Smooth muscle cell of the pulmonary artery (primary cell): ENCODE data around the gene NFIX. TPM values are rescaled to one million over a fixed set of nuclear protein-coding genes. Genes with fewer than 3 reads are reported as not detected.

Experiments
- total RNA-seq: library from RNA; depleted of rRNA; stranded (reverse); fragments of >200 nt; gene quantifications from 2 replicates; pipeline ENCODE4 v1.2.3, GENCODE V29; 2014

The NFIX gene
- 125 and 151 TPM in 2 replicates for total RNA-seq

DNA sequence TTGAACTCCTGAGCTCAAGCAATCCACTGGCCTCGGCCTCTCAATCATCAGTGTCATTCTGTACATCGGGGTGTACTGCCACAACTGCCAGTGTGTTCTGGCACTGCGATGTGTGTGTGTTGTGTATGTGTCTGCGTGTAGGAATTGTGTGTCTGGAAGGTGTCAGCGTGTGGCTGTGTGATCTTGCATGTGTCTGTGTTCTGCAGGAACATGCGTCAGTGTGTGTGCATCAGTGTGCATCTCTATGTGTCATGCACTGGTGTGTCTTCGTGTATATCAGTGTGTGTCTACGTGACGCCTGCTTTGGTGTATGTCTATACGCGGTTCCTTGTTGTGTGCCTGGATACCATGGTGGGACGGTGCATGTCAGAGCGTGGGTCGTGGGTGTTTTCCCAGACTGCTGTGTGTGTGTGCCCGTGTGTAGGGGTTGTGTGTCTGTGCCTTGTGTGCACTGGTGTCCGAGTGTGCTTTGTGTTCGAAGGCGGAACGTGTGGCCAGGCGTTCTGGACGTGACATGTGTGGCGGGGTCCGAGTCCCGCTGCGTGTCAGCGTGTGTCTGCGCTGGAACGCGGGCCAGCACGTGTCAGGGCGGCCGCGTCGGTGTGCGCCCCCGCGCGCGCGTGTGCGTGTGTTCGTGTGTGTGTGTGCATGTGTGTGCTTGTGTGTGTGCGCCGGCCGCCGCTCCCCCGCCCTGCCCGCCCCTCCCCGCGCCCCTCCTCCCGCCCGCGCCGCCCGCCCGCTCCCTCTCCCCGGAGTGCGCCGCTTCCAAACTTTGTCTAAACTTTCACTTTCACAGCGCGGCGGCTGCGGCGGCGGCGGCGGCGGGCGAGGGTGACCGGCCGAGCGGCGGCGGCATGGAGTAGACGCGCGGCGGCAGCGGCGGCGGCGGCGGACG, at the start of gene NFIX:
Gene NFIX, plus strand, starts transcription at position 775 of the 895 bp plus-strand sequence. CDS start 363 bp downstream, outside the sequence.

DNA sequence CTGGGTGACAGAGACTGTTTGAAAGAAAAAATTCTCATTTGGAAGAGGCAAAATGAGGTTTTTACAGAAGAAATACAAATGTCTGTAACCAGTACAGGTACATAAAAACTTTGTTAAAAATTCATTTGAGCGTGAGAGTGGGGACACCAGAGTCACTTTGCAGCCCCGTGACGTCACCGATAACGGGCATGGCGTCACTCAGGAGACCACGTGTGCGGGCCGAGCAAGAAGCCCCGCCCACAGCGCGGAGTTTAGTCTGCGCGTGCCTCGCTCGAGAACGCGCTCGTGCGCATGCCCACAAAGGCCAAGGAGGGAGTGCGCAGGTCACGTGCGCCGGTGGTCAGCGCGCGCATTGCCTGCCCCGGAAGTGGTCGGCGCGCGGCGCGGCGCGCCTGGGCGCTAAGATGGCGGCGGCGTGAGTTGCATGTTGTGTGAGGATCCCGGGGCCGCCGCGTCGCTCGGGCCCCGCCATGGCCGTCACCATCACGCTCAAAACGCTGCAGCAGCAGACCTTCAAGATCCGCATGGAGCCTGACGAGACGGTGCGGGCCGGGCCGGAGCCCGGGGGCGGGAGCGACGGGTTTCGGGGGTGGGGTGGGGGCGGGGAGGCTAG, 49.7 kb upstream of the NFIX start, which contains the start of gene RAD23A:
Gene RAD23A, plus strand, starts transcription at position 384 of the 613 bp plus-strand sequence. Its CDS starts 87 bp downstream, at position 471.

GRCh38 chr19:12956446-12957388, 38.6 kb upstream of the NFIX start, which contains the start of gene GADD45GIP1:
Gene GADD45GIP1, minus strand, starts transcription at chr19:12957223. Its CDS starts 11 bp downstream, at chr19:12957212.

DNA sequence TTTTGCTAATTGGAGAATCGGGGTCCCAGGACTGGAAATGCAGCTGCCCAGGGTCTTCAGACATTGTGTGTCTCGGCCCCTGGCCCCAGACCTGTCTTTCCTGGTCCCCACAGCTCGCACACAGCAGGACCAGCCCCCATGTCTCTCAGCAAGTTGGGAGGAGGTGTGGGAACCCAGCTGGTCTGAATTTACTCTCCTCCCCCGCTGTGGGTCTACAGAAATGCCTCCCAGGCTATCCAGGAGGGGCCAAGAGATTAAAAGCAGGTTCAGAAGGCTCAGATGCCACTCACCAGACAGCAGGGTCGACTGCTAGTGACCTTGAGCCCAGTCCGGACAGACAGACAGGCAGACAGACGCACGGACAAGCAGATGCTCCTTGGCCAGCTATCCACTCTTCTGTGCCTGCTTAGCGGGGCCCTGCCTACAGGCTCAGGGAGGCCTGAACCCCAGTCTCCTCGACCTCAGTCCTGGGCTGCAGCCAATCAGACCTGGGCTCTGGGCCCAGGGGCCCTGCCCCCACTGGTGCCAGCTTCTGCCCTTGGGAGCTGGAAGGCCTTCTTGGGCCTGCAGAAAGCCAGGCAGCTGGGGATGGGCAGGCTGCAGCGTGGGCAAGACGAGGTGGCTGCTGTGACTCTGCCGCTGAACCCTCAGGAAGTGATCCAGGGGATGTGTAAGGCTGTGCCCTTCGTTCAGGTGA, 25.8 kb upstream of the NFIX start, which contains the start of gene DAND5:
Gene DAND5, plus strand, starts transcription at position 285 of the 697 bp plus-strand sequence. Its CDS starts 85 bp downstream, at position 370.

GRCh38 chr19:13102666-13103580, 107.6 kb downstream of the NFIX start, which contains the start of gene LYL1:
Gene LYL1, minus strand, starts transcription at chr19:13102858. Its CDS starts 1,687 bp downstream, at chr19:13101171.

GRCh38 chr19:13116282-13117175, 121.3 kb downstream of the NFIX start, which contains the start of gene TRMT1:
Gene TRMT1, minus strand, starts transcription at chr19:13116740. Its CDS starts 341 bp downstream, at chr19:13116399.

GRCh38 chr19:13117772-13118423, 122.6 kb downstream of the NFIX start, which contains the start of gene NACC1:
Gene NACC1, plus strand, starts transcription at chr19:13118264. Its CDS starts 16,944 bp downstream, at chr19:13135208.

Other genes with a start within 250 kb of the NFIX start
- not detected in 2 replicates for gene BEST2, start 243.7 kb upstream of the NFIX start, total RNA-seq
- gene HOOK2, start 219.9 kb upstream of the NFIX start, total RNA-seq = 18.5 and 26.7 TPM in 2 replicates
- 77.3 and 101 TPM in 2 replicates for gene JUNB, start 204.0 kb upstream of the NFIX start, total RNA-seq
- gene PRDX2, start 193.7 kb upstream of the NFIX start, total RNA-seq = 188 and 217 TPM in 2 replicates
- 0.13 TPM in 1 of 2 replicates, not detected in the other for gene THSD8, start 193.4 kb upstream of the NFIX start, total RNA-seq
- 8.8 and 9.9 TPM in 2 replicates for gene RNASEH2A, start 188.9 kb upstream of the NFIX start, total RNA-seq
- gene RTBDN, start 160.9 kb upstream of the NFIX start, total RNA-seq = not detected in 2 replicates
- gene MAST1, start 157.0 kb upstream of the NFIX start, total RNA-seq = 0.07 and 0.36 TPM in 2 replicates
- gene DNASE2, start 114.0 kb upstream of the NFIX start, total RNA-seq = 40.5 and 57.0 TPM in 2 replicates
- gene KLF1, start 108.3 kb upstream of the NFIX start, total RNA-seq = not detected in 2 replicates
- 16.0 and 23.4 TPM in 2 replicates for gene GCDH, start 104.3 kb upstream of the NFIX start, total RNA-seq
- gene SYCE2, start 76.2 kb upstream of the NFIX start, total RNA-seq = 0.07 and 0.23 TPM in 2 replicates
- 71.0 and 86.5 TPM in 2 replicates for gene FARSA, start 61.8 kb upstream of the NFIX start, total RNA-seq
- gene CALR, start 56.9 kb upstream of the NFIX start, total RNA-seq = 1,777 and 1,839 TPM in 2 replicates
- gene RAD23A, start 49.6 kb upstream of the NFIX start, total RNA-seq = 108 and 160 TPM in 2 replicates
- gene GADD45GIP1, start 38.3 kb upstream of the NFIX start, total RNA-seq = 9.5 and 12.9 TPM in 2 replicates
- gene DAND5, start 25.9 kb upstream of the NFIX start, total RNA-seq = 0.07 and 0.13 TPM in 2 replicates
- 0.91 and 1.3 TPM in 2 replicates for gene LYL1, start 107.4 kb downstream of the NFIX start, total RNA-seq
- gene TRMT1, start 121.3 kb downstream of the NFIX start, total RNA-seq = 26.5 and 39.4 TPM in 2 replicates
- gene NACC1, start 122.8 kb downstream of the NFIX start, total RNA-seq = 67.1 and 96.6 TPM in 2 replicates
- 35.2 and 42.2 TPM in 2 replicates for gene STX10, start 154.9 kb downstream of the NFIX start, total RNA-seq
- 13.2 and 25.9 TPM in 2 replicates for gene IER2, start 154.9 kb downstream of the NFIX start, total RNA-seq